ENCODE measurements around the gene L3MBTL3. TPM values are rescaled to one million over a fixed set of nuclear protein-coding genes. Genes with fewer than 3 reads are reported as not detected.

L3MBTL3 gene
- total RNA-seq, 1 experiment from 2014 or later = 4.7 TPM

GRCh38 chr6:130156908-130157307 lies 138.5 kb downstream of the L3MBTL3 start:
- Histone ChIP-seq H2BK5ac (ENCODE audit: insufficient read length, low read length) (no peak overlapping the region), H2AK5ac (ENCODE audit: insufficient read length, low read length) (no peak overlapping the region), H4K91ac (ENCODE audit: insufficient read length, low read depth, low read length) (no peak overlapping the region), H2BK120ac (ENCODE audit: low read depth, low read length, poor library complexity, severe bottlenecking) (no peak overlapping the region), H3K79me1 (ENCODE audit: insufficient read depth, low read depth, low read length, poor library complexity, severe bottlenecking) (no peaks in the 10 kb centered on the region), H3T11ph (ENCODE audit: low read length) (no peak overlapping the region), H2AFZ (ENCODE audit: low read length) (no peak overlapping the region), H3K4ac (ENCODE audit: low read depth, low read length) (no peak overlapping the region), H3K9me3 (ENCODE audit: control insufficient read depth, low read depth, low read length) (no peaks in the 10 kb centered on the region), H4K20me1 (ENCODE audit: control insufficient read depth, insufficient read depth, insufficient read length) (no peaks in the 10 kb centered on the region), H3K23me2 (ENCODE audit: insufficient read length, low read depth, low read length, poor library complexity, severe bottlenecking) (no peaks in the 10 kb centered on the region), H3K4me2 (ENCODE audit: insufficient read depth, insufficient read length, low read length) (no peak overlapping the region), H3K56ac (ENCODE audit: insufficient read length, low read depth, low read length) (no peak overlapping the region), H2BK20ac (ENCODE audit: low read depth, low read length, poor library complexity, severe bottlenecking) (no peak overlapping the region), H4K8ac (replicated peaks; ENCODE audit: insufficient read length, low read depth, low read length) (no peak overlapping the region), H2BK15ac (ENCODE audit: low read depth, low read length) (no peak overlapping the region), H3K79me2 (ENCODE audit: insufficient read depth, low read length) (no peaks in the 10 kb centered on the region), H2BK12ac (ENCODE audit: insufficient read length, low read depth, low read length) (no peak overlapping the region), H3K27me3 (ENCODE audit: insufficient read depth, low read length) (no peaks in the 10 kb centered on the region), H3K4me1 (ENCODE audit: insufficient read depth, low read length) (peaks cover 2% of the 10 kb centered on the region; the same call in 1 of the 2 replicates), H3K9ac (ENCODE audit: extremely low read depth, insufficient read length, low read length) (no peak overlapping the region), H4K5ac (ENCODE audit: insufficient read length, low read depth, low read length) (no peak overlapping the region), H3K14ac (ENCODE audit: insufficient read depth, low read length) (no peak overlapping the region), H3K18ac (ENCODE audit: insufficient read length, low read depth, low read length) (no peak overlapping the region), H3K23ac (ENCODE audit: insufficient read length, low read depth, low read length) (no peak overlapping the region), H3K27ac (ENCODE audit: insufficient read length, low read depth, low read length) (no peak overlapping the region)
- TF ChIP-seq CTCF (conservative IDR thresholded peaks at IDR 0.05) = no peak
- peaks cover 10% of the 10 kb centered on the region in 2 experiments for H3K4me1 Mint-ChIP-seq
- no peak overlapping the region for H3K27ac Mint-ChIP-seq
- H3K9me3 Mint-ChIP-seq = peaks cover 9 to 12% of the 10 kb centered on the region in 2 experiments; a peak in 3 of 5 replicates
- H3K4me3 Mint-ChIP-seq = no peak overlapping the region
- WGBS (ENCODE audit: extremely low coverage, insufficient read length, low lambda C conversion rate) = no CpG with 5 or more reads among the region's 5 CpGs
- H3K36me3 Mint-ChIP-seq (ENCODE audit: insufficient read depth in 1 of 3, low read depth in 3 of 3) = peaks cover 0 to 18% (median 13%) of the 10 kb centered on the region in 3 experiments; a peak in 6 of 7 replicates
- H3K27me3 Mint-ChIP-seq (ENCODE audit: low read depth) = no peaks in the 10 kb centered on the region
- DNase-seq = no peak
